HFFc6 (cell line): ENCODE data around the gene POGLUT2. TPM values are rescaled to one million over a fixed set of nuclear protein-coding genes. Genes with fewer than 3 reads are reported as not detected.

Experiments
- DNase-seq: peaks from one replicate; pipeline ENCODE4 v3.0.0-alpha.2; 2018
- H3K27ac Mint-ChIP-seq: 2 replicates; pipeline ENCODE4 v1.8.0; 2020; ENCODE audit warnings: mild to moderate bottlenecking, mixed read lengths
- H3K27me3 Mint-ChIP-seq: 2 replicates; pipeline ENCODE4 v1.8.0; 2021; ENCODE audit warnings: mild to moderate bottlenecking, moderate library complexity, mixed read lengths; ENCODE audit not compliant: insufficient read depth
- H3K36me3 Mint-ChIP-seq: 2 replicates; pipeline ENCODE4 v1.8.0; 2021; ENCODE audit warnings: low read depth, mixed read lengths
- H3K4me1 Mint-ChIP-seq: 2 replicates; pipeline ENCODE4 v1.8.0; 2020; ENCODE audit warnings: low read depth, mixed read lengths
- H3K4me3 Mint-ChIP-seq: 2 replicates; pipeline ENCODE4 v1.8.0; 2020; ENCODE audit warnings: mild to moderate bottlenecking, moderate library complexity, mixed read lengths
- H3K9me3 Mint-ChIP-seq: 2 replicates; pipeline ENCODE4 v1.8.0; 2020; ENCODE audit warnings: mild to moderate bottlenecking, mixed read lengths
- total RNA-seq, 6 experiments: library from RNA; stranded (reverse); fragmentation: NEBNext Ultra II Directional; extraction: Animal tissue kit (Norgen Biotek cat#: 25700); gene quantifications; 2 replicates in 1 of 6; 3 replicates in 5 of 6; pipeline ENCODE4 v1.2.3, GENCODE V29; 2021
- TF ChIP-seq, protein P1 (sequence below): fragments of 200-600 bp; sonication (generic); IDR thresholded peaks from 2 replicates; pipeline ENCODE4 v1.5.0; 2021; ENCODE audit warnings: antibody characterized with exemption, mild to moderate bottlenecking

Gene POGLUT2
- total RNA-seq, 6 experiments from 2014 or later: 12.0 to 26.8 (median 13.8) TPM

DNA sequence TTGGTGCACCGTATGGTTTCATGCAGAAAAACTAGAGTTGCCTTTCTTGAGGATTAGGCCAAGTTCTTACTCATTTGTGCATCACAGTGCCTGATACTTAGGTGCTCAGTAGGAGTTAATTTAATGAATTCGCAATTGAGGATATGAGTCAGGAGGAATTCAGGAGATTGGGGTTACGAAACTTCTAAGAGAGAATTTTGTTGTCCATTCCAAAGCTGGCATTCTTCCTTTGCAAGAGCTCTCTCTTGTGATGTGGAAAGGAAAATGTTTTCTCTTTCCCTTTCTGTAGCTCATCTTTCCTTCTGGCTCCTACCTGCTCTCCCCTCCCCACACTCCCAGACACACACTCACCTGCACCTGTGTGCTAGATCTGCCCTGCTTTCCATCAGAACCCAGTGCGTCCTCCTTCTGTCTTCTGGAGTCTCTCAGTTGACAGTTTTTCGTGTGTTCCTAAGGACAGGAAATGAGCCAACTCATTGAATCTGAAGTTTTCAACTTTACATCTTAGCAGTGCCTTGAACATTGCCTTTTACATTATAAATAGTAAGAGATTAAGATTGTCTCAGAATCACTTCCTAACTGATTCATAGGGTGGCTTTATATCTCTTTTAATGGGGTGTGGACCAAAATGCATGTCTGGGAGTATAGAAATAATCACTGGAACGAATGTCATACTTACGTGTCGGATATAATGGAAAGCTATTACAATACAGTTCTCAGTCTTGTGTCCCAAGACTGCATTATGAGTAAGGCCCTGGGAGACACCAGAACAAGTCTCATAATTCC lies 27.3 kb upstream of the POGLUT2 start:
- peak; percentile 88 for DNase-seq
- TF ChIP-seq, protein P1, sequence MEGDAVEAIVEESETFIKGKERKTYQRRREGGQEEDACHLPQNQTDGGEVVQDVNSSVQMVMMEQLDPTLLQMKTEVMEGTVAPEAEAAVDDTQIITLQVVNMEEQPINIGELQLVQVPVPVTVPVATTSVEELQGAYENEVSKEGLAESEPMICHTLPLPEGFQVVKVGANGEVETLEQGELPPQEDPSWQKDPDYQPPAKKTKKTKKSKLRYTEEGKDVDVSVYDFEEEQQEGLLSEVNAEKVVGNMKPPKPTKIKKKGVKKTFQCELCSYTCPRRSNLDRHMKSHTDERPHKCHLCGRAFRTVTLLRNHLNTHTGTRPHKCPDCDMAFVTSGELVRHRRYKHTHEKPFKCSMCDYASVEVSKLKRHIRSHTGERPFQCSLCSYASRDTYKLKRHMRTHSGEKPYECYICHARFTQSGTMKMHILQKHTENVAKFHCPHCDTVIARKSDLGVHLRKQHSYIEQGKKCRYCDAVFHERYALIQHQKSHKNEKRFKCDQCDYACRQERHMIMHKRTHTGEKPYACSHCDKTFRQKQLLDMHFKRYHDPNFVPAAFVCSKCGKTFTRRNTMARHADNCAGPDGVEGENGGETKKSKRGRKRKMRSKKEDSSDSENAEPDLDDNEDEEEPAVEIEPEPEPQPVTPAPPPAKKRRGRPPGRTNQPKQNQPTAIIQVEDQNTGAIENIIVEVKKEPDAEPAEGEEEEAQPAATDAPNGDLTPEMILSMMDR: no peak
- Mint-ChIP-seq H3K27me3 (no peaks in the 10 kb centered on the region), H3K27ac (peak overlapping the region; percentile 97), H3K4me3 (peak overlapping the region; percentile 90), H3K4me1 (peaks cover 42% of the 10 kb centered on the region), H3K9me3 (no peaks in the 10 kb centered on the region), H3K36me3 (peaks cover 31% of the 10 kb centered on the region)

DNA sequence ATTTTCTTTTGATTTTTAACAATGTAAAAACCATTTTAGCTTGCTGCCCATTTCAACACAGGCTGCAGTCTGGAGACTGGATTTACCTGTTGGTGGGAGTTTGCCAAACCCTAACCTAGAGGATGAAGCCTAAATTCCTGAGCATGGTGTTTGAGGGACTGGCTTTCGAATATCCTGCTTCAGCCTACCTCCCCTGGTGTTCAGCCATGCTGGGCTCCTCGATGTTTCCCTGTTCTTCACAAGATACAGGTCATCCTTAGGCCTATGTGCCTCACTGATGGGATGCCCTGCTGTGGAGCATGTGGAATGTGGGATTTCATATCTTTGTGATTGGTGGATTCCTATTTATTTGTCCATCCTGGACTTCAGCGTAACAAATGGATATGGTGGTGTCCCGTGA lies 26.6 kb upstream of the POGLUT2 start:
- Mint-ChIP-seq H3K9me3 (no peaks in the 10 kb centered on the region), H3K36me3 (peaks cover 34% of the 10 kb centered on the region), H3K4me1 (peaks cover 46% of the 10 kb centered on the region), H3K4me3 (peak overlapping the region; percentile 90), H3K27ac (peak overlapping the region; percentile 97), H3K27me3 (no peaks in the 10 kb centered on the region)
- DNase-seq: no peak
- TF ChIP-seq, protein P1: no peak

DNA sequence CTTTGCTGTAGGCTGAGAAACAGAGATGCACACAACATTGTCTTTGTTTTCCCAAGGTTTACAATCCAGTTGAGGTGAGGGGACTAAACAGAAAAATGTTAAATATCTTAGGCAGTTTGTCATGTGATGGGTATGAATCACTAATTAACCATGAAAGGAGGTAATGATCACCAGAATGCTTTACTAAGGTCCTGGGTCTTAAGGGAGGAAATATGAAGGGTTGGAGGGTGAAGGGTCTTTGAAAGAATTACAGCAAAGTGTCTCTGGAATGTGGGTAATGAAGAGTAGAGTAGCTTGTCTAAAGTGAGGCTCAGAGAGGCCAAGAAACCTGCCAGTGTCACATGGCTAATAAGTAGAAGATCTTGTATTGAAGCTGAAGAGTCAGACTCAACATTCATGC lies 19.1 kb upstream of the POGLUT2 start:
- peaks cover 75% of the 10 kb centered on the region for H3K4me1 Mint-ChIP-seq
- H3K27ac Mint-ChIP-seq: peak overlapping the region; percentile 58
- H3K36me3 Mint-ChIP-seq: peaks cover 55% of the 10 kb centered on the region
- no peak overlapping the region; the same call in 1 of the 2 replicates for H3K4me3 Mint-ChIP-seq
- H3K9me3 Mint-ChIP-seq: no peaks in the 10 kb centered on the region
- no peak for DNase-seq
- TF ChIP-seq, protein P1: no peak
- H3K27me3 Mint-ChIP-seq: no peaks in the 10 kb centered on the region

DNA sequence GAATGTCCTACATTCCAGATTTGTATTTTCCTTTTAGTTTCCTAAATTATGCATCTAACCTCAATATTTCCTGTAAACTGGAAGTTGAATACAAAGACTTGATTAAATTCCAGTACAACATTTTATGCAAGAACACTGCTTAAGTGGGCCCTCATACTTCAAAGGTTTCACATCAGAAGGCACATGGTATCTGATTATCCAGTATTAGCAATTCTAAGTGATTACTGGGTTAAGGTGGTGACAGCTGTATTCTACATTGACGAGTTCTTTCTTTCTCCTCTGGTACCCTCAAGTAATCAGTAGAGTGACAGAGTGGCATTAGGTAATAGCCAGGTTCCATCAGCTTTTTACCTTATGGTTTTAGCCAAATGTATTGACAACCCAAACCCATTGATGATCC lies 18.5 kb upstream of the POGLUT2 start:
- Mint-ChIP-seq H3K4me1 (peaks cover 81% of the 10 kb centered on the region), H3K27me3 (no peaks in the 10 kb centered on the region), H3K36me3 (peaks cover 51% of the 10 kb centered on the region), H3K4me3 (no peak overlapping the region), H3K9me3 (peaks cover under 1% of the 10 kb centered on the region; the same call in 1 of the 2 replicates), H3K27ac (peak overlapping the region; percentile 26; the same call in 1 of the 2 replicates)
- DNase-seq: no peak
- TF ChIP-seq, protein P1: no peak

DNA sequence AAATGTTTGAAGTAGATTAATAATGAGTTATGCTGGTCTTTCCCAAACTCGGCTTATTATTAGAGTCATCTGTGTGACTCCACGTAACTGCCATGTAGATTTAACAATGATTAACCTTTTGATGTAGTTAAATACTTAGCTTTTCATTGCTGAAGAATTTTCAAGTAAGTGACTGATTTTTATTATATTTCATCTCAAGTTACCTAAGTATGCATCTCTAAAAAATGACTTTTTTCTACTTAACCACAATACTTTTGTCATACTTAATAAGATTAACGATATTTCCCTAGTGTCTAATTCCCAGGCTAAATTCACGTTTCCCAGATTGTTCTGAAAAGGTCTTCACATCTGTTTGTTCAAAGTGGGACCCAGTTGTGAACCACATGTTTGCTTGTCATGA lies 17.9 kb upstream of the POGLUT2 start:
- no peak for DNase-seq
- H3K36me3 Mint-ChIP-seq: peaks cover 51% of the 10 kb centered on the region
- TF ChIP-seq, protein P1: no peak
- peaks cover 87% of the 10 kb centered on the region for H3K4me1 Mint-ChIP-seq
- H3K4me3 Mint-ChIP-seq: no peak overlapping the region
- H3K27me3 Mint-ChIP-seq: no peaks in the 10 kb centered on the region
- H3K9me3 Mint-ChIP-seq: peaks cover 6% of the 10 kb centered on the region
- peak overlapping the region; percentile 26; the same call in 1 of the 2 replicates for H3K27ac Mint-ChIP-seq
